Stimulated activated CD8-positive, alpha-beta memory T cell treated with anti-CD3 and anti-CD28 coated beads, Interleukin-12 subunit alpha, Interleukin-12 subunit beta, amount 100 ng/mL, for 1 hour (primary cell): ENCODE measurements around the gene ETV6.

Source experiments
- DNase-seq: peaks from one replicate; pipeline ENCODE4 v3.0.0-alpha.2; 2020; ENCODE audit warnings: low read depth

Gene ETV6

GRCh38 chr12:11922361-11922760 is 272.9 kb downstream of the ETV6 start:
- DNase-seq: no peak

GRCh38 chr12:11923067-11923466 is 273.6 kb downstream of the ETV6 start:
- DNase-seq: no peak

- no peak for DNase-seq
Observed at GRCh38 chr12:11927286-11927935, 277.9 kb downstream of the ETV6 start.

- no peak for DNase-seq
Observed at GRCh38 chr12:11929714-11930113, 280.2 kb downstream of the ETV6 start.

- no peak for DNase-seq
Observed at GRCh38 chr12:11939223-11939622, 289.7 kb downstream of the ETV6 start.

- DNase-seq: no peak
Observed at GRCh38 chr12:11941606-11942337, 292.3 kb downstream of the ETV6 start.

- DNase-seq: no peak
Observed at GRCh38 chr12:11943919-11944700, 294.6 kb downstream of the ETV6 start.
